Measurements from ENCODE around the gene NEFH.

Gene NEFH

DNA sequence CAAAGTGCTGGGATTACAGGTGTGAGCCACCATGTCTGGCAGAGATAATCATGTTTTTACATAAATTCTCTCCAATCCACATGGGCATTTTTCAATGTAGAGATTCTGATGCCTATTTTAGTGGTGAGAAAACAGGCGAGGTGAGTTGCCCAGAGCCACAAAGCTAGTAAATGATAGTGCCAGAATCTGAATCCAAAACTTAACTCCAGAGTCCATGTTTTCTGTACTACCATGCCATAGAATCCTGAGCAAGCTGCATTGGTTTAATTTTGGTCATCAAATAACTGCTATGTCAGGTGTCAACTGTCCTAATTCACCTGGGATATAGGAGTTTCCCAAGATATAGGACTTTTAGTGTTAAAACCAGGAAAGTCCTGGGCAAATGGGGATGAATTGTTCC lies 13.6 kb downstream of the NEFH start:
- no peak for DNase-seq (ENCODE audit: low spot score)

DNA sequence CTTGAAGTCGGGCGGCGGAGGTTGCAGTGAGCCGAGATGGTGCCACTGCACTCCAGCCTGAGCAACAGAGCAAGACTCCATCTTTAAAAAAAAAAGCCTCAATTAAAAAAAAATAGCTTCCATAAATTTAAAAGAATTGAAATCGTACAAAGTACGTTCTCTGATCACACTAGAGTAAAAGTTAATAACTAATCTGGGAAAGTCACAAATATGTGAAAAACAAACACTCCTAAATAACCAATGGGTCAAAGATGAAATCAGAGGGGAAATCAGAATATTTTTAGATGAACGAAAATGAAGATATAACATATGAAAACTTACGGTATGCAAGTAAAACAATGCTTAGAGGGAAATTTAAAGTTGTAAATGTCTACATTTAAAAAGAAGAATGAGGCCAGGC lies 19.8 kb downstream of the NEFH start:
- DNase-seq (ENCODE audit: low spot score) = no peak

DNA sequence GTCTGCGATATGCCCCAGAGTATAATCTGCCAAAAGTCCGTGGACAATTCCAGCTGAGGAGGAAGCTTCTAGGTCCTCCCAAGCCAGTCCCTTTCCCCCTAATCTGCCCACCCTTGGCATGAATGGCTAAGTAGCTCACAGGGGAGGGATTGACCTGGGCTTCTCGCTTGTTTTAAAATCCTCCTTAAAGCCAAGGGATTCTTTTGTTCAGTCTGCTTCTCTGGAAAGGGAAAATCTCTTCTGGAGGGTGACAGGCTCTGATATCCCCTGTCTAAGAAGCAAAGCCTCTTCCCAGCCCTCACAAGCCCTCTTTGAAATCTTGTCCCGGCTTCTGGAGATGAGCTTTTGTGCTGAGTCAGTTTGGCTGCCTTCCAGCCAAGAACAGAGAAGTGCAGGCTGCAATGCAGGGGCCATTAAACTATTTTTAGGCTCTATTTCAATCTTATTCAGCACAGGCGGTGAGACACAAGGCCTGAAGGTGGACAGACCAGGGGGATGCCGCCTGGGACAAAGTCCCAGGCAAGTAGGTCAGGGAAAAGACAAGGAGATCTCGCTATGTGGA lies 23.9 kb downstream of the NEFH start:
- DNase-seq (ENCODE audit: low spot score) = peak; percentile 61

DNA sequence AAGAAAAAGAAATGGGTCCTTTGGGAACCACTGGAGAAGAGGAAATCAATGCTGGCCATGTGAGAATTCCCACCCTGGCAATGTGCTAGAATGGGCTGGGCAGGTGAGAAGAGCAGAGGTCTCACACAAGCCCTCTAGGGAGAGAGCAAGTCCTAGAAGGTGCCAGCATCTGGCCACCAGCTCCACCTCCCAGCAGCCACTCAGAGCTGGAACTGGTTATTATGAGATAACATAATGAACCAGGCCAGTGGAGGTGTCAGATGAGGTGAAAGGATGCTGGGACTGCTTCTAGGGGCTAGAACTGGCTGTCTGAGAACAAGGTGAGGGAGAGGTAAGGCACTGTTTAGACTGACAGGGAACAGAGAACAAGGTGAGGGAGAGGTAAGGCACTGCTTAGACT lies 29.3 kb downstream of the NEFH start:
- no peak for DNase-seq (ENCODE audit: low spot score)

DNA sequence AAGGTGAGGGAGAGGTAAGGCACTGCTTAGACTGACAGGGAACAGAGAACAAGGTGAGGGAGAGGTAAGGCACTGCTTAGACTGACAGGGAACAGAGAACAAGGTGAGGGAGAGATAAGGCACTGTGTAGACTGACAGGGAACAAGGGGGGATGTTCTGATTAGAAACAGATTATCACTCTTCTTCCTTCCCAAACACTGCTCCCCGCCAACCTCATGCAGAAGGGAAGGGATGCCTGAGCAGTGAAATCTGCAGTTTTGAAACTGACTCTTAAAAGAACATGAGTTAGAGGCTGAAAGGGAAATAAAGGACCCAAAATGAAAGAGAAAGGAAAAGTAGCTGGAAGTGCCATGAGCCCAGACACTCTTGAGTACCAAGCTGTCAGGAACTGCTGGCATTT lies 29.8 kb downstream of the NEFH start:
- no peak for DNase-seq (ENCODE audit: low spot score)

DNA sequence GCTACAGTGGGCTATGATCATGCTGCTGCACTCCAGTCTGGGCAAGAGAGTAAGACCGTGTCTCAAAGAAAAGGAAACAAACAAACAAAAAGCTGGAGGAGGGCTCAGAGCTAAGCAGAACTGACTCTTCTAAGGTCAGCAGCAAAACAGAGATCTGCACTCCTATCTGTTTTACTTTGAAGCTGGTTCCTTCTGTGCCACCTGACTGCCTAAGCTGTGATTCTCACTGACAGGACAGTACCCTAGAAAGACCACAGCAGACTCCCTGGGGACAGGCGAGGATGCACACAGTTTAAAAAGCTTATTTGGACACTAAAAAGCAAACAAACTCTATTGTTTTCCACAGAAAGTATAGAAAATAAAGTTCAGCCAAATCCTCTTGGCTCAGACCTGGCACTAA lies 30.5 kb downstream of the NEFH start:
- no peak for DNase-seq (ENCODE audit: low spot score)

DNA sequence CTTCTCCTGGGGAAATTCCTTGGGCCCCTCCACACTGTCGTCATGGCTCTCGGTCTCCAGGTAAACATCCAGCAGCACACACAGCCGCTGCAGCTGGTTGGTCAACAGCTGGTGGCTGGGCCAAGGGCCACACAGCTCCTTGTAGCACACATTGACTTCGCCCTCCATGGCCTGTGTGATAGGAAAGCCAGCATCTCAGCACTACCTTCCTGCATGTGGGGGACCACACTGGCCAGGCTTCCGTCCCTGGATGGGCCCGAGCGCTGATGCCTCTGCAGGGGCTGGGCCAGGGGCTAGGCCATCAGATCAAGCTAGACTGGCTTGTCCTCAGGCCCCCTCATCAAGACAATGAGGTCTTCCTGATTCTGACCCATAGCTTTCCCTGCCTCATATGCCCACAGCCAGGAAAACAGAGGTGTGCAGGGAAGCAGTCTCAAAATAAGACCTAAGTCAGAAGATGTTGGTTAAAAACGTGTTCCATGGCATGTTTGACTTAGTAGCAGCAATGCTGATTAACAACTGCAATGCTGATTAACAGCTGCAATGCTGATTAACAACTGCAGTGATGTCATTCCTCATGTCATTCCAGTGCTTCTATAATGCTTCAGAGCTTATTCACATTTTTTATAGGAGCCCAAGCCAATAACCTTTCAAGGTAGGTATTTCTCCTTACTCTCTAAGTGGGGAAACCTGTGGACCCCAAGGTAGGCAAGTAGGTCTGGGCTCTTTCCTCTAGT lies 31.3 kb downstream of the NEFH start:
- no peak for DNase-seq (ENCODE audit: low spot score)

DNA sequence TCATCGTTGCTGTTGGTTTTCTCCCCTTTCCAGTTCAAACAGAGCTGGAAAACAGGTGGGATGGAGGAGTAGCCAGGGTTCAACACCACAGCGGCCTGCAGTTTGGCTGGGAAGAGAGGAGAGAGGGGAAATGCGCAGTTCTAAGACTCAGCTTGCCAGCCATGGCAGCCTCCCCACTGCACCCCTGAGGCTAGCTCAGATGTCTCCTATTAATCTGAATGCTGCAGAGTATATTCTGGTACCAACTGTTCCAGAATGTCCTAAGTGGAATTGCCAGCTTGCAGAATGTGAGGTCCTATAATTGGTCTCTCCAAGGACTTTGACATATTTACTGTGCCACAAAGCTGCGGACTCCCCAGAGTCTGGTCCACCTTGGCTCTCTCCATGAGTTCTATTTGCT lies 32.0 kb downstream of the NEFH start:
- DNase-seq (ENCODE audit: low spot score) = no peak

DNA sequence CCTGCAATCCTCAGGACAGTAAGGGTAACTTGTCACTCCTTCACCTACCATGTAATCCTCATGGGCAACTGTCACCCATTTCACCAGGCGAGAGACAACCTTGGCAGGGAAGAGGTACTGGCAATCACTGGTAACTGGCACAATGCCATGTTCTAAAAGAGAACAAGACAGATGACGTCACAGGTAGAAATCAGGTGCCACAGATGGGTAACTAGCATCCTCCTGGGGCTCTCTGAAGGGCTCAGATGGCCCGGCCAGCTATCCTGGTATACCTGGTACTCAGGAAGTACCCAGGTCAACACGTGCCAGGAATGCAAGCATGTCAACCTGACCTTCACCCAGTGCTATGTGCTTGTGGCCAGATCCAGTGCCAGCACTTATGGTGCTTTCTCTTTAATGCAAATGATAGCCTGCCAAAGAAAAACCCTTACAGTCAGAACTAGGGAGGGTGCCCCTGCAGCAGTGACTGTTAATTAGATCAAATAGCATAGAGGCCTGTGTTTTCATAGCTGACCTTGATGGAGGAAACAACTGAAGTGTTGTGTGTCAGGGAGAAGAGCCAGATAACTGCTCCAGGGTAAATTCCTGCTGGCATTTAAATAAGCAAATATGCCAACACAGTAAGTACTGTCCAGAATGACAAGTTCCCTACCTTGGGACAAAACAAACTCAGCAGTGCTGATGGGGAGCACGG lies 37.3 kb downstream of the NEFH start:
- no peak for DNase-seq (ENCODE audit: low spot score)

DNA sequence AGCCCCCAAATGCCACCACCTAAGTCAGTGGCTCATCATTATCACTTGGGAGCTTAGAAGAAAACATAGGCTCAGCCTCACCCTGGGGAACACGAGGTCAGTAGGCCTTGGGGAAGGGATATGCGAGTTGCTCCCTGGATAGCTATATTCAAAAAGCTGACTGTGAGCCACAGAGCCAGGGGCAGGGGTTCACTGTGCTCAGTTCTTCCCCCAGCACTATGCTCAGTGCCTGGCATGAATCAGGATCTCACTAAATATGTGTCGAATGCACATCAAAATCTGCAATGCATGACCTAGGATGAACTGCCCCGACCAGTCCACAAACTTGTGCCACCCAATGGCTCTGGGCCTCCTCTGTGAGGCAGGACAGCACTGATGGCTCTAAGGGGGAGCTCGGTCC lies 38.4 kb downstream of the NEFH start:
- no peak for DNase-seq (ENCODE audit: low spot score)

DNA sequence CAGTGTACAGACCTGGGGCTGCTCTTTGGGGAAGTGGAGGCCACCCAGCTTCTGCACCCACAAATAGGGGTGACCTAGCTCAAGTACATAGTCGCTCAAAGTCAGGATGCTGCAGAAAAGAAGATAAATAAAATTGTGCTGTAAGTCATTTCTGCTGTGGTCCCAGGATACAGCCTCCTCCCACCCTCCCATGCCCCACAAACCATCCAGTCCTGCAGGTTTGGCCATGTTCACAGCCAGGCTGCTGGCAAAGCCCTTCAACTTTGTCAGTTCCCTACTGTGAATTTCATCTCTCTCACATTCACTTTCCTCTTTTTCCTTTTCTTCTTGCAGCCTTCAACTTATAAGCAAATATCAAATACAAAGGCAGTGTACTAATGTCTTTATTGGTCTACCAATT lies 40.0 kb downstream of the NEFH start:
- DNase-seq (ENCODE audit: low spot score) = no peak

DNA sequence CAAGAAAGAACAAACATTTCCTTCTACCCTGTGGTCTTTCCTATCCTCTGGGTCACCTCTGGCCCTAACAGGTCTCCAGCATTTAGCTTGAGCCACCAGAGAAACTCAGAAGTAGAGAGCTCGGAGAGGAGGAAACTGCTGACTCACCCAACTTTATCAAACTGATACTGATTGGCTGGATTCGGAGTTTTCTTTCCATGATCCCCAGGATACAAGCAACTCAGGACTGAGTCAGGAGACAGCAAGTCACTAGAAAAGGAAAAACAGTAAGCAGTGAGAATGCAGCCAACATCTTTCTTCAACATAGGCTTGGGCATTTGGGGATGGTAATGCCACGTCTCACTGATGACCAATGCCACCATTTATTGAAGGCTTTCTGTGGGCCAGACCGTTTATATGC lies 40.8 kb downstream of the NEFH start:
- DNase-seq (ENCODE audit: low spot score) = no peak

DNA sequence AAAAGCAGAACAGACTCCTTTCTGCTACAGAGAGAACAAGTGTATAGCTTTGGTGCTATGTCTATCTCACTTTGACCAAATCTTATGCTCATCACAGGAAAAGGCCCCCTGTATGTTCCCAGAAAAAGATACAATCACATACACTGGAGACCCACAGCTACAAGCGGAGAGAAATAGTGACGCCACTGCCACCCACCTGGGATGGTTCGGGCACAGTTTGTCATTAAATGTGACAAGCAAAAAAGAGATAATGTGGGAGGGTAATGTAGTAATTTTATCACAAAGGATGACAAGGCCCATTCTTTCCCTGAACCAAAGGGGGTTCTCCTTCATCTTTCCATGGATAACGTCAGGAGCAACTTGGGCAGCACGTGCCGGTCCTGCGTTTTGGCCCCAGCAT lies 41.5 kb downstream of the NEFH start:
- no peak for DNase-seq (ENCODE audit: low spot score)

DNA sequence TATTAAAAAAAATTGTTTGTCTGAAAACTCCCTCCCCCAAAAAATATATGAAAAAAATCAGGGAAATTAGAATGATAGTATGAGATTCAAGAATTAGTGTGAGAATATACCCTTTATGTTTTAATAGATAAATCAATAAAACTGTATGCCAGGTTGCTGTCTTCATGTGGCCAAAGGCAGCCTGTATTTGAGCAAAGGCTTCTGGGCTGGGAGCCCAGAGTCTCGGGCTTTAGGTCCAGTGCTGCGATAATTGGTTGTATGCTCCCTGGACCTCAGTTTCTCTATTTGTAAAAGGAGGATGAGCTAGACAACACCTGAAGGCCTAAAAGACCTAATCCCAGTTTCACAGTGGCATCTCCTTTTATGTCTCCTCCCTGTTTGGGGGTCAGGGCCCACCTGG lies 43.7 kb downstream of the NEFH start:
- DNase-seq (ENCODE audit: low spot score) = no peak

DNA sequence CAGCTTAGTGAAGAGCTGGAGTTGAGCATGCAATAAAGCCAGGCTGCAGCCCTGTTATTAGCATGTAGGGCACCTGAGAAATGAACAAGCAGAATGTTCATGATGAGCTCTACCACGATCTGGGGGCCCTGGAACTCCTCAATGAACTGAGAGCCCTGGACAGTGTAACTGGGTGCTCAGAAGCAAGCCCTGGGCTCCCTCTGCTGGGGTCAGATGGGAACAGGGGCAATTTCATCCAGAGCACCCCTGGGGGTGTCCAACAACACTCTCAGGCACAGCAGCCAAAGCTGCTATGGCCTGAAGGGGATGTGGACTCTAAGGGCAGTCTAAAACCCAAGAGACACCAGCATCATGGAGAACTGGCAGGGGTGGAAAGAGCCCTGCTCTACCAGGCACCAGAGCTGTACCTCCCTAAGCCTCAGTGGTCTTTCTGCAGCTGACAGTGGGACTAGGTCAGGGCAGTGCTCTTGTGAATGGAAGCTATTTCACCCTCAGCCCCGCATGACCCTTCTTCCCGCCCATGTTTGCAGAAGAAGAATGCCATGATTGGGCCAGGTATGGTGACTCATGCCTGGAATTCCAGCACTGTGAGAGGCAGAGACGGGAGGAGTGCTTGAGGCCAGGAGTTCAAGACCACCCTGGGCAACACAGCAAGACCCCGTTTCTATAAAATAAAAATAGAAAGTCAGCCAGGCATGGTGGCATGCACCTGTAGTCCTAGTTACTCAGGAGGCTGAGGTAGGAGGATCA lies 44.6 kb downstream of the NEFH start:
- no peak for DNase-seq (ENCODE audit: low spot score)

DNA sequence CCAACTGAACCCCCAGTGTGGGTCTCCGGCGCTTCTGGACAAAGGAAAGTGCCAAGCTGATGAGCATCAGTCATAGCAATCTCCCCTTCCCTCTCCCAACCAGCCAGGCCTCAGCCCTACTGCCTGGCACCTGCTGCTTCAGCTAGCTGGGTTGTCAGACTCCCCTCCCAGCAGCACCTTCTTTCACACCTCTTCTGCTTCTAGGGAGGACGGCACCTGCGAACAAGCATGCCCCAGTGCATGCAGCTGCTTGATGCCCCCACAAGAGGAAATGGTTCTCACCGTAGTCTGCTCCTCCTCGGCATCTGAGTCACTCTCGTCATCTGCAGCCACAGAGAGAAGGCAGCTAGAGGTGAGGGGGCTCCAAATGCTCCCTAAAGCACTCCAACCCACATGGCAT lies 48.1 kb downstream of the NEFH start:
- DNase-seq (ENCODE audit: low spot score) = no peak

DNA sequence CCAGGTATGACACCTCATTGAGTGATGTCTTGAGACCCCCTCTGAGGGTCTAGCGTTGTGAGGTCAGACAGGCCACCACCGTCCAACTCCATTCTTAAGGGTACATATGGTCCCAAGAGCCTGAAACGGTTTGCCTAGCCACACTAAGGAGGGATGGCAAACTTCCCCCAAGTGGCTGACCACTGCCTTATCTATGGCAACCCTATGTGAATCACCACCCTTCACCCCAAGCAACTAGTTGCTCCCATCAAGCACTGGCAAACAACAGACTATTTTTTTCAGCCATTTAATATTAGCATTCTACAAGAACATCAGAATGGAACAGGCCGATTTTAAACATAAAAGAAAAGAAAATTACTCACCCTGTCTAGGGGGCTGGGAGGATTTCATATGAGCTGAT lies 50.7 kb downstream of the NEFH start:
- DNase-seq (ENCODE audit: low spot score) = no peak

DNA sequence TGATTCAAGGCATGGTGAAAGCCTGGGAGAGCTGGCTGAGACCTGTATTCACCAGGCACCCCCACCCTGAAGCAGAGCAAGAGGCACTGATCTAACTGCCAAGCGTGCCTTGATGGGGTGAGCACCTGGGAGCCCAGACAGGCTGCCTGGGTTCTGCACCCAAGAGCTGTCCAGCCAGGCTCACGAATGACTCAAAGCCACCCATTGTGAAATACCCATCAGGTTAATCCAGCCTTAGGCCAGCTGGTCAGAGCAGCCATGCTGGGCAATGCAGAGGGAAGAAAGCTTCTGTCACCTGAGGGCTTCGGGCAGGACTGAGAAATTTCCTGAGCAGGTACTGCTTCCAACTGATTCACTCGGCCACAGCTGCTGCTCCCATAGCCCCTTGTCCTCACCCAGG lies 51.4 kb downstream of the NEFH start:
- no peak for DNase-seq (ENCODE audit: low spot score)

DNA sequence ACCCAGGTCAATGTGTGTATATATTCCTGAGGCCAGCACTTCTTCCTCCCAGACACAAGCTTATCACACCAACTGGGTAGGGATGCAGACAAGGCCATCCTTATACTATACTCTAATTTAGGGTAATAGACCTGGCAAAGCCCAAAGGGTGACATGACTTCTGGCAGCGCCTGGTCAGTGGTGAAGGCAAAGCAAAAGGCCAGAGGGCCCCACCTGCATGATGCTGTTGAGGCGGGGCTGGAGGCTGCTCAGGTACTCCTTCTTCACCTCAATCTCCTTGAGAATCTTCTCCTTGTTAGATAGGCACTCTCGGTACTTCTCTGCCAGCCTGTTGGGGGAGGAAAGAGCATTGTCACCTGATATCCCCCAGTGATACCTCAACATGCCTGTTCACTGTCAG lies 56.4 kb downstream of the NEFH start:
- DNase-seq (ENCODE audit: low spot score) = no peak

DNA sequence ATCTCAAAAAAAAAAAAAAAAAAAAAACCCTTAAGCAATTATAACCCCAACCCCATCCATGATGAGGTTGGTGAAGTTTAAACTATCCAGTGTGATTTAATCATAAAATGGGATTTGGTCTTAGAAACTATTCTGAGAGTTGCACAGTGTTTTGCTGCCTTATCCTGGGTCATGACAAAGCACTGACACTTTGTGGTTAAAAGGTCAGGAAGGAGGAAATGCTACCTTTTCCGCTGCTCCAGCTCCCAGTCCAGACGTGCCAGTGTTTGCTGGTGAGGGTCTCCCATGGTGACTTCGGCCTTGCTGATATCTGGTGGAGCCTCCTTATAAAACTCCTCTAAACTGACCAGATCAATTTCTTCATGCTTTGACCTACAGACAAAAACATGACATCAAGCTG lies 59.1 kb downstream of the NEFH start:
- no peak for DNase-seq (ENCODE audit: low spot score)
